Activated CD4-positive, alpha-beta memory T cell treated with anti-CD3 and anti-CD28 coated beads, Interleukin-2, amount 10 ng/mL, durations not matched to agents 7 days and 5 days (primary cell): ENCODE measurements around the gene CFAP46. TPM values are rescaled to one million over a fixed set of nuclear protein-coding genes. Genes with fewer than 3 reads are reported as not detected.

ENCODE experiments used
- CTCF ChIA-PET: fragments of 350-600 bp; sonication (Branson Sonifier 250); formaldehyde crosslinking; loops from one replicate; lab custom pipeline; 2021; ENCODE audit warnings: antibody characterized with exemption, inconsistent platforms; lab: Charles Lee
- POLR2A ChIA-PET: fragments of 350-600 bp; sonication (Branson Sonifier 250); formaldehyde crosslinking; loops from one replicate; lab custom pipeline; 2021; ENCODE audit warnings: antibody characterized with exemption; lab: Charles Lee
- DNase-seq: peaks from one replicate; pipeline ENCODE4 v3.0.0-alpha.2; 2020
- H3K27ac Mint-ChIP-seq: one replicate; pipeline ENCODE4 v1.8.0; 2021; ENCODE audit warnings: mild to moderate bottlenecking, mixed read lengths
- H3K27me3 Mint-ChIP-seq: one replicate; pipeline ENCODE4 v1.8.0; 2021; ENCODE audit warnings: mixed read lengths
- H3K36me3 Mint-ChIP-seq: one replicate; pipeline ENCODE4 v1.8.0; 2021; ENCODE audit warnings: low read depth, mixed read lengths
- H3K4me1 Mint-ChIP-seq: one replicate; pipeline ENCODE4 v1.8.0; 2021; ENCODE audit warnings: mixed read lengths
- H3K4me3 Mint-ChIP-seq: one replicate; pipeline ENCODE4 v1.8.0; 2021; ENCODE audit warnings: mild to moderate bottlenecking, mixed read lengths
- H3K9me3 Mint-ChIP-seq: one replicate; pipeline ENCODE4 v1.8.0; 2021; ENCODE audit warnings: mixed read lengths
- total RNA-seq, 2 experiments: library from RNA; stranded (reverse); gene quantifications; one replicate each; pipeline ENCODE4 v1.2.3, GENCODE V29; 2021

Gene CFAP46
- total RNA-seq, result not detected

- peak within 1 kb of the TSS; percentile 38 for H3K4me3 Mint-ChIP-seq
- H3K9me3 Mint-ChIP-seq, result no peaks in the 10 kb centered on the region
- CTCF ChIA-PET, result no interaction called here
- POLR2A ChIA-PET, result no interaction called here
- H3K36me3 Mint-ChIP-seq, result no peaks in the 10 kb centered on the region
- H3K4me1 Mint-ChIP-seq, result peaks cover 4% of the 10 kb centered on the region
- no peak within 1 kb of the TSS for H3K27ac Mint-ChIP-seq
- peaks cover 34% of the 10 kb centered on the region for H3K27me3 Mint-ChIP-seq
- no peak for DNase-seq
Measured at GRCh38 chr10:132942101-132943057, at the start of gene CFAP46. Gene CFAP46, minus strand, starts transcription at chr10:132942570. Its CDS starts 86 bp downstream, at chr10:132942484.

- no peaks in the 10 kb centered on the region for H3K36me3 Mint-ChIP-seq
- ChIA-PET CTCF (no interaction called here), POLR2A (no interaction called here)
- H3K9me3 Mint-ChIP-seq, result no peaks in the 10 kb centered on the region
- no peak overlapping the region for H3K4me3 Mint-ChIP-seq
- no peaks in the 10 kb centered on the region for H3K27me3 Mint-ChIP-seq
- DNase-seq, result no peak
- no peaks in the 10 kb centered on the region for H3K4me1 Mint-ChIP-seq
- no peak overlapping the region for H3K27ac Mint-ChIP-seq
Measured at GRCh38 chr10:132991706-132992432, 49.5 kb upstream of the CFAP46 start.

- no peaks in the 10 kb centered on the region for H3K36me3 Mint-ChIP-seq
- no peaks in the 10 kb centered on the region for H3K9me3 Mint-ChIP-seq
- H3K4me3 Mint-ChIP-seq, result no peak overlapping the region
- H3K27me3 Mint-ChIP-seq, result no peaks in the 10 kb centered on the region
- DNase-seq, result no peak
- no peak overlapping the region for H3K27ac Mint-ChIP-seq
- H3K4me1 Mint-ChIP-seq, result no peaks in the 10 kb centered on the region
- ChIA-PET CTCF (no interaction called here), POLR2A (no interaction called here)
Measured at GRCh38 chr10:132990684-132991545, 48.5 kb upstream of the CFAP46 start.

- H3K27me3 Mint-ChIP-seq, result no peaks in the 10 kb centered on the region
Measured at GRCh38 chr10:132989476-132990415, 47.4 kb upstream of the CFAP46 start.

GRCh38 chr10:132988988-132989387, 46.6 kb upstream of the CFAP46 start:
- ChIA-PET POLR2A (no interaction called here), CTCF (no interaction called here)
- H3K36me3 Mint-ChIP-seq, result no peaks in the 10 kb centered on the region
- no peaks in the 10 kb centered on the region for H3K9me3 Mint-ChIP-seq
- no peak overlapping the region for H3K27ac Mint-ChIP-seq
- no peak overlapping the region for H3K4me3 Mint-ChIP-seq
- no peaks in the 10 kb centered on the region for H3K4me1 Mint-ChIP-seq
- H3K27me3 Mint-ChIP-seq, result no peaks in the 10 kb centered on the region
- no peak for DNase-seq

More at GRCh38 chr10:132989476-132990415, 47.4 kb upstream of the CFAP46 start:
- Mint-ChIP-seq H3K9me3 (no peaks in the 10 kb centered on the region), H3K4me1 (no peaks in the 10 kb centered on the region), H3K4me3 (no peak overlapping the region), H3K27ac (no peak overlapping the region), H3K36me3 (no peaks in the 10 kb centered on the region)
- POLR2A ChIA-PET, result no interaction called here
- DNase-seq, result no peak
- CTCF ChIA-PET, result no interaction called here

GRCh38 chr10:132987671-132988571, 45.6 kb upstream of the CFAP46 start:
- no peak overlapping the region for H3K27ac Mint-ChIP-seq
- H3K4me3 Mint-ChIP-seq, result no peak overlapping the region
- ChIA-PET CTCF (no interaction called here), POLR2A (no interaction called here)
- no peaks in the 10 kb centered on the region for H3K4me1 Mint-ChIP-seq
- no peak for DNase-seq
- no peaks in the 10 kb centered on the region for H3K36me3 Mint-ChIP-seq
- no peaks in the 10 kb centered on the region for H3K27me3 Mint-ChIP-seq
- no peaks in the 10 kb centered on the region for H3K9me3 Mint-ChIP-seq

GRCh38 chr10:132986978-132987377, 44.6 kb upstream of the CFAP46 start:
- no peak overlapping the region for H3K27ac Mint-ChIP-seq
- H3K4me3 Mint-ChIP-seq, result no peak overlapping the region
- no peaks in the 10 kb centered on the region for H3K4me1 Mint-ChIP-seq
- ChIA-PET POLR2A (no interaction called here), CTCF (no interaction called here)
- no peaks in the 10 kb centered on the region for H3K27me3 Mint-ChIP-seq
- no peaks in the 10 kb centered on the region for H3K36me3 Mint-ChIP-seq
- DNase-seq, result no peak
- no peaks in the 10 kb centered on the region for H3K9me3 Mint-ChIP-seq

GRCh38 chr10:132986576-132986975, 44.2 kb upstream of the CFAP46 start:
- Mint-ChIP-seq H3K4me3 (no peak overlapping the region), H3K27ac (no peak overlapping the region), H3K4me1 (no peaks in the 10 kb centered on the region), H3K9me3 (no peaks in the 10 kb centered on the region), H3K27me3 (no peaks in the 10 kb centered on the region), H3K36me3 (no peaks in the 10 kb centered on the region)
- DNase-seq, result no peak
- POLR2A ChIA-PET, result no interaction called here
- CTCF ChIA-PET, result no interaction called here

- CTCF ChIA-PET, result no interaction called here
- no peaks in the 10 kb centered on the region for H3K36me3 Mint-ChIP-seq
- H3K4me1 Mint-ChIP-seq, result no peaks in the 10 kb centered on the region
- POLR2A ChIA-PET, result no interaction called here
- H3K27ac Mint-ChIP-seq, result no peak overlapping the region
- H3K9me3 Mint-ChIP-seq, result no peaks in the 10 kb centered on the region
- no peak for DNase-seq
- no peak overlapping the region for H3K4me3 Mint-ChIP-seq
- no peaks in the 10 kb centered on the region for H3K27me3 Mint-ChIP-seq
Measured at GRCh38 chr10:132986076-132986475, 43.7 kb upstream of the CFAP46 start.

GRCh38 chr10:132985546-132985900, 43.2 kb upstream of the CFAP46 start:
- H3K4me1 Mint-ChIP-seq, result no peaks in the 10 kb centered on the region
- CTCF ChIA-PET, result no interaction called here
- no peak for DNase-seq
- H3K27ac Mint-ChIP-seq, result no peak overlapping the region
- H3K4me3 Mint-ChIP-seq, result no peak overlapping the region
- H3K9me3 Mint-ChIP-seq, result no peaks in the 10 kb centered on the region
- H3K27me3 Mint-ChIP-seq, result no peaks in the 10 kb centered on the region
- POLR2A ChIA-PET, result no interaction called here
- H3K36me3 Mint-ChIP-seq, result no peaks in the 10 kb centered on the region

GRCh38 chr10:132984801-132985545, 42.6 kb upstream of the CFAP46 start:
- no peak overlapping the region for H3K27ac Mint-ChIP-seq

More at GRCh38 chr10:132984801-132985545, 42.6 kb upstream of the CFAP46 start:
- no peaks in the 10 kb centered on the region for H3K27me3 Mint-ChIP-seq
- H3K9me3 Mint-ChIP-seq, result no peaks in the 10 kb centered on the region
- H3K4me1 Mint-ChIP-seq, result no peaks in the 10 kb centered on the region
- ChIA-PET CTCF (no interaction called here), POLR2A (no interaction called here)
- no peaks in the 10 kb centered on the region for H3K36me3 Mint-ChIP-seq
- no peak overlapping the region for H3K4me3 Mint-ChIP-seq
- no peak for DNase-seq
